ENCODE results near the gene MSH2. TPM values are rescaled to one million over a fixed set of nuclear protein-coding genes. Genes with fewer than 3 reads are reported as not detected.

Gene MSH2
- total RNA-seq, 4 donors from 2014 or later: 7.7 to 10.0 (median 7.8) TPM

GRCh38 chr2:47499093-47499492 is 96.1 kb downstream of the MSH2 start:
- no peak for TF ChIP-seq CTCF (IDR thresholded peaks at IDR 0.05; ENCODE audit: low read depth)

GRCh38 chr2:47499621-47500309 is 96.8 kb downstream of the MSH2 start:
- no peak for TF ChIP-seq CTCF (IDR thresholded peaks at IDR 0.05; ENCODE audit: low read depth)

- no peak for TF ChIP-seq CTCF (IDR thresholded peaks at IDR 0.05; ENCODE audit: low read depth)
Measured at GRCh38 chr2:47501374-47502200, 98.6 kb downstream of the MSH2 start.

- no peak for TF ChIP-seq CTCF (IDR thresholded peaks at IDR 0.05; ENCODE audit: low read depth)
Measured at GRCh38 chr2:47503481-47504070, 100.6 kb downstream of the MSH2 start.

- no peak for TF ChIP-seq CTCF (IDR thresholded peaks at IDR 0.05; ENCODE audit: low read depth)
Measured at GRCh38 chr2:47504174-47504810, 101.3 kb downstream of the MSH2 start.

- TF ChIP-seq CTCF (IDR thresholded peaks at IDR 0.05; ENCODE audit: low read depth): no peak
Measured at GRCh38 chr2:47506024-47506423, 103.1 kb downstream of the MSH2 start.

- no peak for TF ChIP-seq CTCF (IDR thresholded peaks at IDR 0.05; ENCODE audit: low read depth)
Measured at GRCh38 chr2:47506436-47506835, 103.5 kb downstream of the MSH2 start.

Measured in subcutaneous adipose tissue (tissue), 4 donors.